Parathyroid adenoma (tissue), 2 donors: ENCODE data around the gene ZNF518A.

Experiments
- H2AFZ ChIP-seq: fragments of 300-600 bp; sonication (generic); one replicate; pipeline ENCODE4 v1.7.0; 2017; ENCODE audit warnings: antibody characterized with exemption, mild to moderate bottlenecking
- H3K27ac ChIP-seq: fragments of 300-600 bp; sonication (generic); one replicate; pipeline ENCODE4 v1.7.0; 2017
- H3K27me3 ChIP-seq: fragments of 300-600 bp; sonication (generic); one replicate; pipeline ENCODE4 v1.7.0; 2017; ENCODE audit warnings: low read length; ENCODE audit not compliant: control insufficient read depth, insufficient read depth
- H3K36me3 ChIP-seq: fragments of 300-600 bp; sonication (generic); one replicate; pipeline ENCODE4 v1.7.0; 2017; ENCODE audit warnings: low read length; ENCODE audit not compliant: control insufficient read depth, insufficient read depth
- H3K4me1 ChIP-seq: fragments of 300-600 bp; sonication (generic); one replicate; pipeline ENCODE4 v1.7.0; 2017; ENCODE audit warnings: control low read depth
- H3K4me2 ChIP-seq: fragments of 300-600 bp; sonication (generic); one replicate; pipeline ENCODE4 v1.7.0; 2017; ENCODE audit warnings: low read length
- H3K4me3 ChIP-seq: fragments of 300-600 bp; sonication (generic); one replicate; pipeline ENCODE4 v1.7.0; 2017; ENCODE audit warnings: low read depth, low read length
- H3K79me2 ChIP-seq: fragments of 300-600 bp; sonication (generic); one replicate; pipeline ENCODE4 v1.7.0; 2017; ENCODE audit warnings: control low read depth
- H3K9ac ChIP-seq: fragments of 300-600 bp; sonication (generic); one replicate; pipeline ENCODE4 v1.7.0; 2017; ENCODE audit warnings: mild to moderate bottlenecking
- H3K9me3 ChIP-seq: fragments of 300-600 bp; sonication (generic); one replicate; pipeline ENCODE4 v1.7.0; 2017; ENCODE audit warnings: low read length; ENCODE audit not compliant: control insufficient read depth
- CTCF ChIP-seq: fragments of 300-600 bp; sonication (generic); IDR thresholded peaks from one replicate; pipeline ENCODE4 v1.7.0; 2017; ENCODE audit warnings: antibody characterized with exemption, mild to moderate bottlenecking
- donor health status: primary hyperparathyroidism.

Gene ZNF518A

GRCh38 chr10:96212911-96213310, 82.8 kb downstream of the ZNF518A start:
- Histone ChIP-seq H3K9me3 (no peaks in the 10 kb centered on the region), H3K4me3 (no peak overlapping the region), H3K9ac (no peak overlapping the region), H3K4me2 (no peak overlapping the region), H3K27ac (no peak overlapping the region), H3K27me3 (no peaks in the 10 kb centered on the region), H2AFZ (no peak overlapping the region), H3K79me2 (no peaks in the 10 kb centered on the region), H3K4me1 (peaks cover 4% of the 10 kb centered on the region), H3K36me3 (no peaks in the 10 kb centered on the region)
- no peak for TF ChIP-seq CTCF
